ENCODE measurements around the gene REV3L.

REV3L gene

GRCh38 chr6:111461860-111462259 lies 21.2 kb downstream of the REV3L start:
- no peak for DNase-seq (ENCODE audit: insufficient read length, low spot score)
- TF ChIP-seq TAF1 (IDR thresholded peaks at IDR 0.05; ENCODE audit: low read depth, low read length), result no peak
- TF ChIP-seq POLR2AphosphoS5 (IDR thresholded peaks at IDR 0.05; ENCODE audit: low read depth, low read length), result no peak
- TF ChIP-seq POU2F2 (IDR thresholded peaks at IDR 0.05; ENCODE audit: low read depth, low read length), result no peak
- no peak for TF ChIP-seq SPI1 (IDR thresholded peaks at IDR 0.05; ENCODE audit: low read depth, low read length)
- TF ChIP-seq PAX5 (IDR thresholded peaks at IDR 0.05; ENCODE audit: insufficient read depth, low read length, severe bottlenecking), result no peak
- TF ChIP-seq POLR2A (IDR thresholded peaks at IDR 0.05; ENCODE audit: low read depth, low read length), result no peak
- FAIRE-seq, result no peak

GRCh38 chr6:111458670-111459232 lies 24.3 kb downstream of the REV3L start:
- TF ChIP-seq TAF1 (IDR thresholded peaks at IDR 0.05; ENCODE audit: low read depth, low read length), result no peak
- no peak for TF ChIP-seq POLR2AphosphoS5 (IDR thresholded peaks at IDR 0.05; ENCODE audit: low read depth, low read length)
- TF ChIP-seq POU2F2 (IDR thresholded peaks at IDR 0.05; ENCODE audit: low read depth, low read length), result no peak
- no peak for TF ChIP-seq SPI1 (IDR thresholded peaks at IDR 0.05; ENCODE audit: low read depth, low read length)
- TF ChIP-seq PAX5 (IDR thresholded peaks at IDR 0.05; ENCODE audit: insufficient read depth, low read length, severe bottlenecking), result no peak
- TF ChIP-seq POLR2A (IDR thresholded peaks at IDR 0.05; ENCODE audit: low read depth, low read length), result no peak
- FAIRE-seq, result no peak
- no peak for DNase-seq (ENCODE audit: insufficient read length, low spot score)

GRCh38 chr6:111456208-111456607 lies 26.8 kb downstream of the REV3L start:
- FAIRE-seq, result no peak
- TF ChIP-seq POLR2A (IDR thresholded peaks at IDR 0.05; ENCODE audit: low read depth, low read length), result no peak
- no peak for TF ChIP-seq POLR2AphosphoS5 (IDR thresholded peaks at IDR 0.05; ENCODE audit: low read depth, low read length)
- no peak for TF ChIP-seq SPI1 (IDR thresholded peaks at IDR 0.05; ENCODE audit: low read depth, low read length)
- TF ChIP-seq TAF1 (IDR thresholded peaks at IDR 0.05; ENCODE audit: low read depth, low read length), result no peak
- no peak for TF ChIP-seq PAX5 (IDR thresholded peaks at IDR 0.05; ENCODE audit: insufficient read depth, low read length, severe bottlenecking)
- TF ChIP-seq POU2F2 (IDR thresholded peaks at IDR 0.05; ENCODE audit: low read depth, low read length), result no peak
- DNase-seq (ENCODE audit: insufficient read length, low spot score), result no peak

GRCh38 chr6:111450636-111451035 lies 32.4 kb downstream of the REV3L start:
- TF ChIP-seq POU2F2 (IDR thresholded peaks at IDR 0.05; ENCODE audit: low read depth, low read length), result no peak
- no peak for TF ChIP-seq POLR2AphosphoS5 (IDR thresholded peaks at IDR 0.05; ENCODE audit: low read depth, low read length)
- no peak for TF ChIP-seq POLR2A (IDR thresholded peaks at IDR 0.05; ENCODE audit: low read depth, low read length)
- no peak for TF ChIP-seq SPI1 (IDR thresholded peaks at IDR 0.05; ENCODE audit: low read depth, low read length)
- no peak for TF ChIP-seq PAX5 (IDR thresholded peaks at IDR 0.05; ENCODE audit: insufficient read depth, low read length, severe bottlenecking)
- TF ChIP-seq TAF1 (IDR thresholded peaks at IDR 0.05; ENCODE audit: low read depth, low read length), result no peak
- FAIRE-seq, result no peak
- DNase-seq (ENCODE audit: insufficient read length, low spot score), result no peak

GRCh38 chr6:111450087-111450486 lies 32.9 kb downstream of the REV3L start:
- no peak for FAIRE-seq
- DNase-seq (ENCODE audit: insufficient read length, low spot score), result no peak
- TF ChIP-seq TAF1 (IDR thresholded peaks at IDR 0.05; ENCODE audit: low read depth, low read length) (no peak), PAX5 (IDR thresholded peaks at IDR 0.05; ENCODE audit: insufficient read depth, low read length, severe bottlenecking) (no peak), POU2F2 (IDR thresholded peaks at IDR 0.05; ENCODE audit: low read depth, low read length) (no peak), POLR2AphosphoS5 (IDR thresholded peaks at IDR 0.05; ENCODE audit: low read depth, low read length) (no peak), SPI1 (IDR thresholded peaks at IDR 0.05; ENCODE audit: low read depth, low read length) (no peak), POLR2A (IDR thresholded peaks at IDR 0.05; ENCODE audit: low read depth, low read length) (no peak)

- FAIRE-seq, result no peak
Observed at GRCh38 chr6:111449129-111449528, 33.9 kb downstream of the REV3L start.

GRCh38 chr6:111447051-111447450 lies 36.0 kb downstream of the REV3L start:
- no peak for FAIRE-seq

More at GRCh38 chr6:111449129-111449528, 33.9 kb downstream of the REV3L start:
- TF ChIP-seq TAF1 (IDR thresholded peaks at IDR 0.05; ENCODE audit: low read depth, low read length) (no peak), SPI1 (IDR thresholded peaks at IDR 0.05; ENCODE audit: low read depth, low read length) (no peak), POLR2AphosphoS5 (IDR thresholded peaks at IDR 0.05; ENCODE audit: low read depth, low read length) (no peak), PAX5 (IDR thresholded peaks at IDR 0.05; ENCODE audit: insufficient read depth, low read length, severe bottlenecking) (no peak), POLR2A (IDR thresholded peaks at IDR 0.05; ENCODE audit: low read depth, low read length) (no peak), POU2F2 (IDR thresholded peaks at IDR 0.05; ENCODE audit: low read depth, low read length) (no peak)
- no peak for DNase-seq (ENCODE audit: insufficient read length, low spot score)

GRCh38 chr6:111445861-111446267 lies 37.2 kb downstream of the REV3L start:
- no peak for DNase-seq (ENCODE audit: insufficient read length, low spot score)
- no peak for TF ChIP-seq TAF1 (IDR thresholded peaks at IDR 0.05; ENCODE audit: low read depth, low read length)
- TF ChIP-seq POU2F2 (IDR thresholded peaks at IDR 0.05; ENCODE audit: low read depth, low read length), result no peak
- TF ChIP-seq PAX5 (IDR thresholded peaks at IDR 0.05; ENCODE audit: insufficient read depth, low read length, severe bottlenecking), result no peak
- no peak for TF ChIP-seq SPI1 (IDR thresholded peaks at IDR 0.05; ENCODE audit: low read depth, low read length)
- no peak for FAIRE-seq

More at GRCh38 chr6:111447051-111447450, 36.0 kb downstream of the REV3L start:
- TF ChIP-seq POLR2A (IDR thresholded peaks at IDR 0.05; ENCODE audit: low read depth, low read length) (no peak), TAF1 (IDR thresholded peaks at IDR 0.05; ENCODE audit: low read depth, low read length) (no peak), SPI1 (IDR thresholded peaks at IDR 0.05; ENCODE audit: low read depth, low read length) (no peak)
- no peak for DNase-seq (ENCODE audit: insufficient read length, low spot score)

- DNase-seq (ENCODE audit: insufficient read length, low spot score) (no peak), FAIRE-seq (no peak)
- no peak for TF ChIP-seq POLR2A (IDR thresholded peaks at IDR 0.05; ENCODE audit: low read depth, low read length)
- TF ChIP-seq POU2F2 (IDR thresholded peaks at IDR 0.05; ENCODE audit: low read depth, low read length), result no peak
- TF ChIP-seq POLR2AphosphoS5 (IDR thresholded peaks at IDR 0.05; ENCODE audit: low read depth, low read length), result no peak
- TF ChIP-seq TAF1 (IDR thresholded peaks at IDR 0.05; ENCODE audit: low read depth, low read length), result no peak
- no peak for TF ChIP-seq SPI1 (IDR thresholded peaks at IDR 0.05; ENCODE audit: low read depth, low read length)
- TF ChIP-seq PAX5 (IDR thresholded peaks at IDR 0.05; ENCODE audit: insufficient read depth, low read length, severe bottlenecking), result no peak
Observed at GRCh38 chr6:111444794-111445193, 38.2 kb downstream of the REV3L start.

- peak; percentile 61 for FAIRE-seq
- DNase-seq (ENCODE audit: insufficient read length, low spot score), result no peak
- no peak for TF ChIP-seq POU2F2 (IDR thresholded peaks at IDR 0.05; ENCODE audit: low read depth, low read length)
- TF ChIP-seq POLR2AphosphoS5 (IDR thresholded peaks at IDR 0.05; ENCODE audit: low read depth, low read length), result no peak
- TF ChIP-seq TAF1 (IDR thresholded peaks at IDR 0.05; ENCODE audit: low read depth, low read length), result no peak
- no peak for TF ChIP-seq POLR2A (IDR thresholded peaks at IDR 0.05; ENCODE audit: low read depth, low read length)
- no peak for TF ChIP-seq SPI1 (IDR thresholded peaks at IDR 0.05; ENCODE audit: low read depth, low read length)
- TF ChIP-seq PAX5 (IDR thresholded peaks at IDR 0.05; ENCODE audit: insufficient read depth, low read length, severe bottlenecking), result no peak
Observed at GRCh38 chr6:111441678-111442243, 41.3 kb downstream of the REV3L start.
